CD4-positive, CD25-positive, alpha-beta regulatory T cell (primary cell): ENCODE measurements around the gene PLCB1. TPM values are rescaled to one million over a fixed set of nuclear protein-coding genes. Genes with fewer than 3 reads are reported as not detected.

Experiments
- ATAC-seq, 2 donors: fragments of 150-1000 bp; cut with Tn5 transposase; one replicate each; pipeline ENCODE4 v1.10.0; 2021; ENCODE audit warnings: low read depth in 2 of 2, moderate number of reproducible peaks in 2 of 2, moderate library complexity in 1 of 2
- DNase-seq, 3 donors: peaks; one replicate each; pipeline versions ENCODE4 v3.0.0 to v3.0.0-alpha.2; 2012 to 2022; ENCODE audit warnings: mixed read lengths in 1 of 3
- H3K27ac ChIP-seq: one replicate; pipeline ENCODE4 v1.7.0; 2013; ENCODE audit warnings: mild to moderate bottlenecking, low read length; ENCODE audit not compliant: insufficient read depth, poor library complexity, severe bottlenecking
- H3K27me3 ChIP-seq: one replicate; pipeline ENCODE4 v1.7.0; 2013; ENCODE audit warnings: low read length; ENCODE audit not compliant: control insufficient read depth, insufficient read depth
- H3K36me3 ChIP-seq: one replicate; pipeline ENCODE4 v1.7.0; 2013; ENCODE audit warnings: mild to moderate bottlenecking, low read length, moderate library complexity; ENCODE audit not compliant: control insufficient read depth, insufficient read depth
- H3K4me1 ChIP-seq: 2 replicates; pipeline ENCODE4 v1.7.0; 2013; ENCODE audit warnings: mild to moderate bottlenecking, low read length; ENCODE audit not compliant: insufficient read depth, control insufficient read depth, poor library complexity, severe bottlenecking
- H3K4me3 ChIP-seq: one replicate; pipeline ENCODE4 v1.7.0; 2013; ENCODE audit warnings: low read depth, mild to moderate bottlenecking, low read length, moderate library complexity
- H3K9me3 ChIP-seq, 2 experiments: 1 replicate in 1 of 2; 2 replicates in 1 of 2; pipeline ENCODE4 v1.7.0; 2013; ENCODE audit warnings: low read length in 2 of 2, mild to moderate bottlenecking in 1 of 2, moderate library complexity in 1 of 2; ENCODE audit not compliant: control insufficient read depth in 2 of 2
- H3K27ac Mint-ChIP-seq, 3 donors: one replicate each; pipeline ENCODE4 v1.8.0; 2020 to 2022; ENCODE audit warnings: mild to moderate bottlenecking in 3 of 3, mixed read lengths in 3 of 3, moderate library complexity in 2 of 3
- H3K27me3 Mint-ChIP-seq: one replicate; pipeline ENCODE4 v1.8.0; 2022; ENCODE audit warnings: mild to moderate bottlenecking, mixed read lengths
- H3K36me3 Mint-ChIP-seq: one replicate; pipeline ENCODE4 v1.8.0; 2020; ENCODE audit warnings: mixed read lengths
- H3K4me1 Mint-ChIP-seq, 4 donors: one replicate each; pipeline ENCODE4 v1.8.0; 2020 to 2022; ENCODE audit warnings: mixed read lengths in 4 of 4, mild to moderate bottlenecking in 1 of 4
- H3K4me3 Mint-ChIP-seq, 4 donors: one replicate each; pipeline ENCODE4 v1.8.0; 2020 to 2022; ENCODE audit warnings: mild to moderate bottlenecking in 4 of 4, mixed read lengths in 4 of 4, moderate library complexity in 3 of 4
- H3K9me3 Mint-ChIP-seq, 7 donors: one replicate each; pipeline ENCODE4 v1.8.0; 2020 to 2022; ENCODE audit warnings: mixed read lengths in 7 of 7, mild to moderate bottlenecking in 3 of 7, moderate library complexity in 2 of 7
- polyA plus RNA-seq, 4 donors: library from polyadenylated mRNA; unstranded; fragments of 300-500 nt; fragmentation: Illumina TruSeq; gene quantifications; one replicate each; pipeline ENCODE4 v1.2.3, GENCODE V29; 2021
- total RNA-seq: library from RNA; stranded (reverse); gene quantifications from one replicate; pipeline ENCODE4 v1.2.3, GENCODE V29; 2022

Gene PLCB1
- total and polyA plus RNA-seq, 5 donors from 2014 or later = 0.17 to 1.8 (median 0.44) TPM; not detected in 2

GRCh38 chr20:8645326-8645725 is 513.3 kb downstream of the PLCB1 start:
- Mint-ChIP-seq H3K4me3 (no peak overlapping the region), H3K27ac (no peak overlapping the region), H3K9me3 (peaks cover 0 to 7% (median 2%) of the 10 kb centered on the region in 7 donors), H3K27me3 (no peaks in the 10 kb centered on the region), H3K36me3 (no peaks in the 10 kb centered on the region), H3K4me1 (peaks cover 0 to 7% (median 0%) of the 10 kb centered on the region in 4 donors)
- DNase-seq = no peak
- H3K4me3 ChIP-seq = no peak overlapping the region
- H3K4me1 ChIP-seq = no peaks in the 10 kb centered on the region
- H3K9me3 ChIP-seq = no peaks in the 10 kb centered on the region
- H3K27me3 ChIP-seq = no peaks in the 10 kb centered on the region
- ATAC-seq = no peak
- H3K36me3 ChIP-seq = no peaks in the 10 kb centered on the region
- H3K27ac ChIP-seq = no peak overlapping the region

DNA sequence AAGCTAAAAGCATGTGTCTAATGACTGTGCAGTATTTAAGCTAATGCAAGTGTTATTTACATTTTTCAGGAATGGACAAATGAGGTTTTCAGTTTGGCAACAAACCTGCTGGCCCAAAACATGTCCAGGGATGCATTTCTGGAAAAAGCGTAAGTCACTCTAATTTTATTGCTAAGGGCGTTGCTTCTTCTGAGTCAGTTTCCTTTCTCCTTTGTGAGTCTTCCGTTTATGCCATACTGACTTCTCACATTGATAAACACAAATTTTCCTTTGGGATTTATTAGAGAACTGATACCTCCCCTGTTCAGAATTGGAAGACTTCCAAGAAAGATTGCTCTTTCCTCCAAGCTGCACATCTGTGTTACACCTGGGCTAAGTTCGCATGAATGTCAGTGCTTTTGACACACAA is 514.0 kb downstream of the PLCB1 start:
- Histone ChIP-seq H3K4me3 (no peak overlapping the region), H3K9me3 (no peaks in the 10 kb centered on the region), H3K27ac (no peak overlapping the region), H3K27me3 (no peaks in the 10 kb centered on the region), H3K4me1 (no peaks in the 10 kb centered on the region), H3K36me3 (no peaks in the 10 kb centered on the region)
- Mint-ChIP-seq H3K9me3 (peaks cover 0 to 7% (median 2%) of the 10 kb centered on the region in 7 donors), H3K4me3 (no peak overlapping the region), H3K27ac (no peak overlapping the region), H3K4me1 (peaks cover 0 to 7% (median 0%) of the 10 kb centered on the region in 4 donors), H3K36me3 (no peaks in the 10 kb centered on the region), H3K27me3 (no peaks in the 10 kb centered on the region)
- DNase-seq (no peak), ATAC-seq (no peak)

GRCh38 chr20:8646716-8647115 is 514.6 kb downstream of the PLCB1 start:
- Histone ChIP-seq H3K27ac (no peak overlapping the region), H3K4me3 (no peak overlapping the region), H3K36me3 (no peaks in the 10 kb centered on the region), H3K27me3 (no peaks in the 10 kb centered on the region), H3K4me1 (no peaks in the 10 kb centered on the region), H3K9me3 (no peaks in the 10 kb centered on the region)
- Mint-ChIP-seq H3K36me3 (no peaks in the 10 kb centered on the region), H3K27ac (no peak overlapping the region), H3K27me3 (no peaks in the 10 kb centered on the region), H3K4me3 (no peak overlapping the region), H3K4me1 (peaks cover 0 to 7% (median 0%) of the 10 kb centered on the region in 4 donors), H3K9me3 (peaks cover 0 to 7% (median 2%) of the 10 kb centered on the region in 7 donors)
- ATAC-seq (no peak), DNase-seq (no peak)

DNA sequence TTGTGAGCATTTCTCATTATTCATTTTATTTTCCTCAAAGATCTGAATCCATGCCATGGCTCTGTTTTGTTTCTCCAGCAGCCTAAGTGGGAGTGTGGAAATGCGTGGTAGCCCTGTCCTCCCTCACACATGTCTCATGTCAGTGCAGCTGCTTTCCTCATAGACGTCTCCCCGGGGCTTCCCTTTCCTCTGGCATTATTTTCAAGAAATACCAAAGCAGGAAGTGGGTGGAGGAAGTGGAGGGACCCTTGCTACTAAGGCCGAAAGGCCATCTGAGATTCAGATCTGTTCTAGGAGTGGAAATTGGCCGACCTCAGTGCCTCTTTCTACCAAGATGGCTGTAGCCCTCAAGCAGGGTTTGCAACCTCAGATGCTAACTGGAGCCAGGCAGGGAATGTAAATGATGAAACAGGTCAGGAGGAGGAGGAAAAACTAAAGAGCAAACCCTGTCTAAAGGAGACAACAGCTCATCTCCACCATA is 515.9 kb downstream of the PLCB1 start:
- H3K27me3 Mint-ChIP-seq = no peaks in the 10 kb centered on the region
- H3K27ac Mint-ChIP-seq = no peak overlapping the region
- no peaks in the 10 kb centered on the region for H3K9me3 ChIP-seq
- no peaks in the 10 kb centered on the region for H3K27me3 ChIP-seq
- H3K4me3 Mint-ChIP-seq = no peak overlapping the region
- H3K4me1 ChIP-seq = no peaks in the 10 kb centered on the region
- H3K4me1 Mint-ChIP-seq = peaks cover 0 to 7% (median 0%) of the 10 kb centered on the region in 4 donors
- no peaks in the 10 kb centered on the region for H3K36me3 ChIP-seq
- H3K4me3 ChIP-seq = no peak overlapping the region
- ATAC-seq (no peak), DNase-seq (no peak)
- H3K9me3 Mint-ChIP-seq = peaks cover 0 to 5% (median 2%) of the 10 kb centered on the region in 7 donors
- H3K27ac ChIP-seq = no peak overlapping the region
- H3K36me3 Mint-ChIP-seq = no peaks in the 10 kb centered on the region

GRCh38 chr20:8648466-8648865 is 516.4 kb downstream of the PLCB1 start:
- H3K27ac ChIP-seq = no peak overlapping the region
- Mint-ChIP-seq H3K27ac (no peak overlapping the region), H3K27me3 (no peaks in the 10 kb centered on the region), H3K4me3 (no peak overlapping the region), H3K36me3 (no peaks in the 10 kb centered on the region), H3K9me3 (peaks cover 0 to 3% (median 0%) of the 10 kb centered on the region in 7 donors), H3K4me1 (peaks cover 0 to 7% (median 0%) of the 10 kb centered on the region in 4 donors)
- no peak overlapping the region for H3K4me3 ChIP-seq
- no peaks in the 10 kb centered on the region for H3K4me1 ChIP-seq
- H3K36me3 ChIP-seq = no peaks in the 10 kb centered on the region
- ATAC-seq (no peak), DNase-seq (no peak)
- no peaks in the 10 kb centered on the region for H3K9me3 ChIP-seq
- H3K27me3 ChIP-seq = no peaks in the 10 kb centered on the region

DNA sequence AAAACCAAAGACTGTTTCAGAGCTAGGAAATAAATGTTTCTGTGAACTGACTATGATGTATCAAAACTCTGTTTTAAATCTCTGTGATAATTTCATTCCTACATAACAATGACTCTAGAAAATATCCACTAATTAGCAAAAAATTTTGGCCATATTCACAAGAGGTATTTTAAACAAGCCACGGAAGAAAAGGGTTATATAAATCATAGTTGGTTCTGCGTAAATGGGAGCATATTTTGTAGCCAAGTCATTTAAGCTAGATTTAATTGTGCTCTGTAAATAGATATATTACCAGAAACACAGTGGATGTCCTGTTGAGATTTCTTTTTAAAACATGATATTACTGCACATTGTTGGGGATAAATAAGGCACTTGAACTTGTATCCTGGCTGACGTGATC is 520.3 kb downstream of the PLCB1 start:
- H3K4me3 ChIP-seq = no peak overlapping the region
- Mint-ChIP-seq H3K27me3 (no peaks in the 10 kb centered on the region), H3K9me3 (peaks cover 0 to 5% (median 0%) of the 10 kb centered on the region in 7 donors), H3K4me3 (no peak overlapping the region), H3K27ac (no peak overlapping the region), H3K36me3 (no peaks in the 10 kb centered on the region), H3K4me1 (peaks cover 0 to 1% (median 0%) of the 10 kb centered on the region in 4 donors)
- no peaks in the 10 kb centered on the region for H3K9me3 ChIP-seq
- H3K4me1 ChIP-seq = no peaks in the 10 kb centered on the region
- DNase-seq (no peak), ATAC-seq (no peak)
- no peak overlapping the region for H3K27ac ChIP-seq
- H3K36me3 ChIP-seq = no peaks in the 10 kb centered on the region
- no peaks in the 10 kb centered on the region for H3K27me3 ChIP-seq

DNA sequence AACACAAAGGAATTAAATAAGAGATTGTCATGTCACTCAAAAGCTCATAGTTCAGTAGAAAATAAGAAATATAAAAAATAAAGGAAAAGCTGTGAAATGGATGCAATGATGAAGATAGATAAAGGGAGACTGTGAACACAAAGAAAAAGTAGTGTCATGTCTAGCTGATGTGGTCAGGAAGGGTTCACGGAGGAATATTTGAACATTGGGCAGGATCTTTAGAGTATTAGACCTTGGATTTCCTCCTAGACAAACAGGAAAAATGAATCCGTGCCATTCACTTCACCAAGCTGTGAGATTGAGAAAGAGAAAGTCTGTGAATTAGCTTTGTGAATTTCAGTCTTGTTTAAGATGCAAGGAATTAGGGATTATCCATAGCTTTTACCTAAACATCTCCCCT is 522.4 kb downstream of the PLCB1 start:
- H3K27me3 ChIP-seq = no peaks in the 10 kb centered on the region
- no peak for DNase-seq
- H3K36me3 Mint-ChIP-seq = no peaks in the 10 kb centered on the region

DNA sequence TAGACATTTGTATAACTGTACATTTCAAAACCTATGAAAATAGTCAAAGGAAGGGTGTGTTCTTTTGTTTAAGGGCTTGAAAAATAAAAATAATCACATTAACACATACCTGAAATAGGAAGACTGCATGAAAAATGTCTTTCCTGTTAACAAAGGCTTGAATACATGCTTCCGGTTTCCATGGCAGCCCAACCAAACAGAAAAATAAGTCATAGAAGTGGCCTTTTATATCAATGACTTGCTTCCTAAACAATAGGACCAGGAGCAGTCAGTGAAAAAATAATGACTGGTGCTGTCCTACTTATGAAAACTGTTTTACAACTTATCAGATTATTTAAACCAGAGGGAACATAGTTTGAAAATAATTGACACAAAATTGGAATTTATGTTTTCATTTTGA is 524.3 kb downstream of the PLCB1 start:
- Mint-ChIP-seq H3K27me3 (no peaks in the 10 kb centered on the region), H3K9me3 (peaks cover 0 to 3% (median 0%) of the 10 kb centered on the region in 7 donors), H3K4me1 (no peaks in the 10 kb centered on the region), H3K27ac (no peak overlapping the region), H3K36me3 (no peaks in the 10 kb centered on the region), H3K4me3 (no peak overlapping the region)
- Histone ChIP-seq H3K4me1 (no peaks in the 10 kb centered on the region), H3K36me3 (no peaks in the 10 kb centered on the region), H3K9me3 (no peaks in the 10 kb centered on the region), H3K4me3 (no peak overlapping the region), H3K27ac (no peak overlapping the region), H3K27me3 (no peaks in the 10 kb centered on the region)
- DNase-seq = no peak
- ATAC-seq = no peak

More for the DNA sequence above, 522.4 kb downstream of the PLCB1 start:
- H3K9me3 ChIP-seq = no peaks in the 10 kb centered on the region
- no peak overlapping the region for H3K27ac ChIP-seq
- H3K36me3 ChIP-seq = no peaks in the 10 kb centered on the region
- no peak overlapping the region for H3K4me3 ChIP-seq
- ATAC-seq = no peak
- Mint-ChIP-seq H3K27me3 (no peaks in the 10 kb centered on the region), H3K4me1 (no peaks in the 10 kb centered on the region), H3K27ac (no peak overlapping the region), H3K9me3 (peaks cover 0 to 5% (median 0%) of the 10 kb centered on the region in 7 donors), H3K4me3 (no peak overlapping the region)
- no peaks in the 10 kb centered on the region for H3K4me1 ChIP-seq
